ENCODE data around the gene BEAN1.

The BEAN1 gene

GRCh38 chr16:66473654-66474519 lies 46.8 kb downstream of the BEAN1 start:
- DNase-seq: no peak

GRCh38 chr16:66474750-66475199 lies 47.7 kb downstream of the BEAN1 start:
- peak; percentile 49 for DNase-seq

- no peak for DNase-seq
Observed at GRCh38 chr16:66475232-66475631, 48.1 kb downstream of the BEAN1 start.

- DNase-seq: peak; percentile 37
Observed at GRCh38 chr16:66476328-66477027, 49.4 kb downstream of the BEAN1 start.

- no peak for DNase-seq
Observed at GRCh38 chr16:66477028-66477515, 50.0 kb downstream of the BEAN1 start.

- DNase-seq: peak; percentile 89
Observed at GRCh38 chr16:66478733-66479511, 51.8 kb downstream of the BEAN1 start.

- no peak for DNase-seq
Observed at GRCh38 chr16:66479661-66480264, 52.7 kb downstream of the BEAN1 start.

GRCh38 chr16:66480265-66481080 lies 53.4 kb downstream of the BEAN1 start:
- no peak for DNase-seq

- no peak for DNase-seq
Observed at GRCh38 chr16:66481081-66481942, 54.2 kb downstream of the BEAN1 start.

GRCh38 chr16:66481943-66482390 lies 54.9 kb downstream of the BEAN1 start:
- no peak for DNase-seq

- peak; percentile 87 for DNase-seq
Observed at GRCh38 chr16:66483689-66484452, 56.8 kb downstream of the BEAN1 start.

GRCh38 chr16:66484453-66485213 lies 57.5 kb downstream of the BEAN1 start:
- peak; percentile 24 for DNase-seq

- no peak for DNase-seq
Observed at GRCh38 chr16:66485376-66485775, 58.3 kb downstream of the BEAN1 start.

- no peak for DNase-seq
Observed at GRCh38 chr16:66486199-66486772, 59.2 kb downstream of the BEAN1 start.

- DNase-seq: peak; percentile 58
Observed at GRCh38 chr16:66486773-66487579, 59.9 kb downstream of the BEAN1 start.

GRCh38 chr16:66487580-66488275 lies 60.6 kb downstream of the BEAN1 start:
- no peak for DNase-seq

GRCh38 chr16:66488505-66488904 lies 61.4 kb downstream of the BEAN1 start:
- no peak for DNase-seq

Data from hematopoietic multipotent progenitor cell treated with erythropoietin and hydrocortisone succinate and interleukin-3 and kit ligand, for 4 days (in vitro differentiated cells).